MM.1S (cell line): ENCODE measurements around the gene KRTAP10-2.

Experiments
- DNase-seq: peaks from one replicate; pipeline ENCODE4 v3.0.0-alpha.2; 2015
- H2AFZ ChIP-seq: fragments of 300-600 bp; sonication (generic); 2 replicates; pipeline ENCODE4 v1.6.0; 2016; ENCODE audit warnings: antibody characterized with exemption, low read length
- H3F3A ChIP-seq: fragments of 300-600 bp; sonication (generic); 2 replicates; pipeline ENCODE4 v1.6.1; 2016; ENCODE audit warnings: mild to moderate bottlenecking, antibody characterized with exemption, low read length, moderate library complexity, mixed read lengths; ENCODE audit not compliant: insufficient read depth
- H3K27ac ChIP-seq: fragments of 300-600 bp; sonication (generic); 2 replicates; pipeline ENCODE4 v1.5.1; 2016; ENCODE audit warnings: mild to moderate bottlenecking, low read length
- H3K27me3 ChIP-seq: fragments of 300-600 bp; sonication (generic); replicated peaks from 2 replicates; pipeline ENCODE4 v1.6.0; 2016; ENCODE audit warnings: low read length; ENCODE audit not compliant: insufficient read depth
- H3K36me3 ChIP-seq: fragments of 300-600 bp; sonication (generic); replicated peaks from 2 replicates; pipeline ENCODE4 v1.6.1; 2016; ENCODE audit warnings: mild to moderate bottlenecking, low read length, mixed read lengths; ENCODE audit not compliant: insufficient read depth
- H3K4me1 ChIP-seq: fragments of 300-600 bp; sonication (generic); 2 replicates; pipeline ENCODE4 v1.6.1; 2016; ENCODE audit warnings: low read length, mixed read lengths
- H3K4me2 ChIP-seq: fragments of 300-600 bp; sonication (generic); 2 replicates; pipeline ENCODE4 v1.6.0; 2016; ENCODE audit warnings: low read depth, low read length
- H3K4me3 ChIP-seq: fragments of 300-600 bp; sonication (generic); 2 replicates; pipeline ENCODE4 v1.5.1; 2016; ENCODE audit warnings: low read length, mixed read lengths
- H3K79me2 ChIP-seq: fragments of 300-600 bp; sonication (generic); 2 replicates; pipeline ENCODE4 v1.6.1; 2016; ENCODE audit warnings: mixed run types, low read length, mixed read lengths
- H3K9ac ChIP-seq: fragments of 300-600 bp; sonication (generic); 2 replicates; pipeline ENCODE4 v1.6.1; 2016; ENCODE audit warnings: low read length, mixed read lengths
- H3K9me2 ChIP-seq: fragments of 300-600 bp; sonication (generic); replicated peaks from 2 replicates; pipeline ENCODE4 v1.6.1; 2016; ENCODE audit warnings: mild to moderate bottlenecking, low read length, mixed read lengths; ENCODE audit not compliant: insufficient read depth
- H3K9me3 ChIP-seq: fragments of 300-600 bp; sonication (generic); replicated peaks from 2 replicates; pipeline ENCODE4 v1.6.1; 2016; ENCODE audit warnings: mild to moderate bottlenecking, low read length, mixed read lengths; ENCODE audit not compliant: insufficient read depth
- H4K20me1 ChIP-seq: fragments of 300-600 bp; sonication (generic); 2 replicates; pipeline ENCODE4 v1.6.1; 2016; ENCODE audit warnings: mild to moderate bottlenecking, low read length, moderate library complexity, mixed read lengths; ENCODE audit not compliant: insufficient read depth
- EZH2 ChIP-seq: fragments of 300-600 bp; sonication (generic); optimal IDR thresholded peaks from 2 replicates; pipeline ENCODE3; 2017; ENCODE audit warnings: low read depth, mild to moderate bottlenecking, antibody characterized with exemption, low read length, mixed read lengths
- EZH2phosphoT487 ChIP-seq: fragments of 300-600 bp; sonication (generic); IDR thresholded peaks from 2 replicates; pipeline ENCODE4 v1.6.1; 2018; ENCODE audit warnings: antibody characterized with exemption, low read length
- TF ChIP-seq, protein P1 (sequence below): fragments of 300-600 bp; sonication (generic); IDR thresholded peaks from 2 replicates; pipeline ENCODE4 v1.5.1; 2016; ENCODE audit warnings: antibody characterized with exemption, low read length, mixed read lengths

KRTAP10-2 gene

DNA sequence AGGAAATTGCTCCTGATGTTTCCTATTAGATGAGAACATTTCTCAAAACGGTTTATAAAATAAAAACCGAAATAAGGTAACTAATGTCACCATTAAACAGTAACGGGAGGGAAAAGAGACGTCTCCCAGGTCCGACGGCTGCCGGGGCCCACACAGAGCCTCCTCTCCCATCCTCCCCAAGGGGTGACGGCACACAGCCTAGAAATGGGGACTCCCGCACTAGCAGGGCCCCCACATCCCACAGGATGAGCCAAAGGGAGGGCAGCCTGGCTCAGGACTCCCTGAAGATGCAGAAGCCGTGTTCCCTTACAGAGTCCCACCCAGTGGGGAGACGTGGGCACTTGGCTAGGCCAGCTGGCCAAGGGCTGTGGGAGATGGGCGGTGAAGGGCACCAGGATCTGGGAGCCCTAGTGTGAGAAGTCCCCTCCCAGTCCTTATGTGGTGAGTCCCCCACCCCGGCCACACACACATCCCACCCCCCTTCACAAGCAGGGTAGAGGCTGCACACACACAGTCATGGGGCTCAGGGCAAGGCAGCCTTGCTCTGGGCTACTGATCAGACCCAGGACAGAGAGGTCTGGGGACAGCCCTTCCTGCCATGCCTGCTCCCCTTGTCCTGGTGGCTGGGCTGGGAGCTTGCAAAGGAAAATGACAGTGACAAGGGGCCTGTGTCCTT is 4.0 kb upstream of the KRTAP10-2 start:
- Histone ChIP-seq H3K36me3 (no peaks in the 10 kb centered on the region), H3K27ac (no peak overlapping the region), H4K20me1 (no peaks in the 10 kb centered on the region), H3F3A (no peaks in the 10 kb centered on the region), H3K79me2 (no peaks in the 10 kb centered on the region), H3K9me2 (no peaks in the 10 kb centered on the region), H3K4me3 (no peak overlapping the region), H3K4me1 (no peaks in the 10 kb centered on the region), H2AFZ (no peak overlapping the region), H3K9ac (no peak overlapping the region), H3K27me3 (peaks cover 98% of the 10 kb centered on the region), H3K4me2 (no peak overlapping the region), H3K9me3 (no peaks in the 10 kb centered on the region)
- DNase-seq = no peak
- TF ChIP-seq, protein P1, sequence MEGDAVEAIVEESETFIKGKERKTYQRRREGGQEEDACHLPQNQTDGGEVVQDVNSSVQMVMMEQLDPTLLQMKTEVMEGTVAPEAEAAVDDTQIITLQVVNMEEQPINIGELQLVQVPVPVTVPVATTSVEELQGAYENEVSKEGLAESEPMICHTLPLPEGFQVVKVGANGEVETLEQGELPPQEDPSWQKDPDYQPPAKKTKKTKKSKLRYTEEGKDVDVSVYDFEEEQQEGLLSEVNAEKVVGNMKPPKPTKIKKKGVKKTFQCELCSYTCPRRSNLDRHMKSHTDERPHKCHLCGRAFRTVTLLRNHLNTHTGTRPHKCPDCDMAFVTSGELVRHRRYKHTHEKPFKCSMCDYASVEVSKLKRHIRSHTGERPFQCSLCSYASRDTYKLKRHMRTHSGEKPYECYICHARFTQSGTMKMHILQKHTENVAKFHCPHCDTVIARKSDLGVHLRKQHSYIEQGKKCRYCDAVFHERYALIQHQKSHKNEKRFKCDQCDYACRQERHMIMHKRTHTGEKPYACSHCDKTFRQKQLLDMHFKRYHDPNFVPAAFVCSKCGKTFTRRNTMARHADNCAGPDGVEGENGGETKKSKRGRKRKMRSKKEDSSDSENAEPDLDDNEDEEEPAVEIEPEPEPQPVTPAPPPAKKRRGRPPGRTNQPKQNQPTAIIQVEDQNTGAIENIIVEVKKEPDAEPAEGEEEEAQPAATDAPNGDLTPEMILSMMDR = no peak
- TF ChIP-seq EZH2 (no peak), EZH2phosphoT487 (no peak)

DNA sequence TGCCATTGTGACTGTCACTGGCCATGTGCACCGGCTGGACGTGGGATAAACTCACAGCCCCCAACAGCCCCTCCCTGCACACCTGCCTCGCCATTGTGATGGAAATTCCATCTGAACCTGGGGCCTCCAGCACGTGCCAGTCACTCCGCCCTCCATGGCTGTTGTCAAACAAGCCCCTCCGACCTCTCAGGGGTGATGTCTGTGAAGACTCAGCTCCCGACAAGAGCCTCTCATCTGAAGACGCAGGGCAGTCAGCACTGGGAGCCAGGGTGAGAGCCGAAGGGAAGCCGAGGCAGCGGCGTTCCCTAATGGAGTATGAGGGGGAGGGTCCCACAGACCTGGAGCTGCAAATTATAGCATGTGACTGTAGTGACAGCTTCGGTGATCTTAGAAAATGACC is 1.4 kb upstream of the KRTAP10-2 start:
- Histone ChIP-seq H3K9ac (no peak overlapping the region), H2AFZ (no peak overlapping the region), H3K36me3 (no peaks in the 10 kb centered on the region), H3K79me2 (no peaks in the 10 kb centered on the region), H3K9me2 (no peaks in the 10 kb centered on the region), H3F3A (no peaks in the 10 kb centered on the region), H3K27ac (no peak overlapping the region), H4K20me1 (no peaks in the 10 kb centered on the region), H3K9me3 (no peaks in the 10 kb centered on the region), H3K4me1 (no peaks in the 10 kb centered on the region), H3K4me2 (no peak overlapping the region), H3K27me3 (peaks cover 98% of the 10 kb centered on the region), H3K4me3 (no peak overlapping the region)
- TF ChIP-seq, protein P1 = no peak
- TF ChIP-seq EZH2 = peak; percentile 46
- no peak for DNase-seq

GRCh38 chr21:44552136-44552535 is 831 bp upstream of the KRTAP10-2 start:
- H3K36me3 ChIP-seq = no peaks in the 10 kb centered on the region
- TF ChIP-seq EZH2 = no peak
- no peak for TF ChIP-seq EZH2phosphoT487
- TF ChIP-seq, protein P1 = no peak
- H3K4me1 ChIP-seq = no peaks in the 10 kb centered on the region
- no peak overlapping the region for H3K9ac ChIP-seq
- DNase-seq = no peak
- no peak overlapping the region for H3K4me3 ChIP-seq
- no peak overlapping the region for H2AFZ ChIP-seq
- H3K9me2 ChIP-seq = no peaks in the 10 kb centered on the region
- H3K27ac ChIP-seq = no peak overlapping the region
- H3F3A ChIP-seq = no peaks in the 10 kb centered on the region
- no peaks in the 10 kb centered on the region for H3K79me2 ChIP-seq
- H3K27me3 ChIP-seq = peaks cover 98% of the 10 kb centered on the region
- no peaks in the 10 kb centered on the region for H4K20me1 ChIP-seq
- no peak overlapping the region for H3K4me2 ChIP-seq
- no peaks in the 10 kb centered on the region for H3K9me3 ChIP-seq
